Activated T-helper 2 cell treated with anti-CD3 and anti-CD28 coated beads, Interferon-gamma antibody, Interleukin-2, Interleukin-4, amounts not matched to agents 10 μg/mL and 5 μg/mL and 100 μg/mL, durations not matched to agents 14 hours and 24 hours and 36 hours (primary cell): ENCODE measurements around the gene PCAT7. TPM values are rescaled to one million over a fixed set of nuclear protein-coding genes. Genes with fewer than 3 reads are reported as not detected.
"Not testable (repeated sequence)": the region's sequence is repeated elsewhere in the genome, so short reads cannot be mapped to it uniquely, and the experiment has no call there.

Experiments
- DNase-seq: peaks from one replicate; pipeline ENCODE4 v3.0.0; 2021; ENCODE audit warnings: low spot score
- H3K27ac Mint-ChIP-seq: one replicate; pipeline ENCODE4 v1.8.0; 2021; ENCODE audit warnings: mixed read lengths
- H3K27me3 Mint-ChIP-seq: one replicate; pipeline ENCODE4 v1.8.0; 2021; ENCODE audit warnings: low read depth, mixed read lengths
- H3K36me3 Mint-ChIP-seq: one replicate; pipeline ENCODE4 v1.8.0; 2021; ENCODE audit warnings: low read depth, mixed read lengths
- H3K4me1 Mint-ChIP-seq: one replicate; pipeline ENCODE4 v1.8.0; 2021; ENCODE audit warnings: low read depth, mixed read lengths
- H3K4me3 Mint-ChIP-seq: one replicate; pipeline ENCODE4 v1.8.0; 2021; ENCODE audit warnings: low read depth, mild to moderate bottlenecking, moderate library complexity, mixed read lengths
- H3K9me3 Mint-ChIP-seq: one replicate; pipeline ENCODE4 v1.8.0; 2021; ENCODE audit warnings: mixed read lengths
- intact Hi-C: fragments of 100-400 bp; cut with micrococcal nuclease; formaldehyde crosslinking; loops from one replicate; pipeline ENCODE4 v1.15.1; 2023
- total RNA-seq: library from RNA; stranded (reverse); gene quantifications from 2 replicates; pipeline ENCODE4 v1.2.3, GENCODE V29; 2022

The PCAT7 gene
- total RNA-seq, 1 donor from 2014 or later, result not detected

GRCh38 chr9:94533601-94534000 lies 21.3 kb upstream of the PCAT7 start:
- intact Hi-C loops, result no loop called here
- no peaks in the 10 kb centered on the region for H3K4me1 Mint-ChIP-seq
- H3K27me3 Mint-ChIP-seq, result no peaks in the 10 kb centered on the region
- no peak for DNase-seq
- H3K4me3 Mint-ChIP-seq, result no peak overlapping the region
- no peaks in the 10 kb centered on the region for H3K36me3 Mint-ChIP-seq
- no peaks in the 10 kb centered on the region for H3K9me3 Mint-ChIP-seq
- no peak overlapping the region for H3K27ac Mint-ChIP-seq

GRCh38 chr9:94534901-94535300 lies 20.0 kb upstream of the PCAT7 start:
- Mint-ChIP-seq H3K27me3 (peaks cover 4% of the 10 kb centered on the region), H3K4me1 (no peaks in the 10 kb centered on the region), H3K9me3 (no peaks in the 10 kb centered on the region), H3K4me3 (no peak overlapping the region), H3K36me3 (no peaks in the 10 kb centered on the region), H3K27ac (no peak overlapping the region)
- DNase-seq, result no peak
- intact Hi-C loops, result no loop called here

GRCh38 chr9:94538908-94539307 lies 16.0 kb upstream of the PCAT7 start:
- intact Hi-C loops, result no loop called here
- Mint-ChIP-seq H3K4me1 (no peaks in the 10 kb centered on the region), H3K27me3 (peaks cover 4% of the 10 kb centered on the region), H3K4me3 (no peak overlapping the region), H3K27ac (no peak overlapping the region), H3K9me3 (no peaks in the 10 kb centered on the region), H3K36me3 (no peaks in the 10 kb centered on the region)
- no peak for DNase-seq

- H3K4me1 Mint-ChIP-seq, H3K9me3 Mint-ChIP-seq, intact Hi-C loops, H3K27ac Mint-ChIP-seq, DNase-seq, H3K4me3 Mint-ChIP-seq, H3K36me3 Mint-ChIP-seq: not testable (repeated sequence)
- H3K27me3 Mint-ChIP-seq, result peaks cover 30% of the 10 kb centered on the region
These were observed 10.5 kb upstream of the PCAT7 start for GRCh38 chr9:94544335-94544734.

GRCh38 chr9:94545940-94546339 lies 8.9 kb upstream of the PCAT7 start:
- DNase-seq, result no peak
- peaks cover 32% of the 10 kb centered on the region for H3K27me3 Mint-ChIP-seq
- no peak overlapping the region for H3K4me3 Mint-ChIP-seq

GRCh38 chr9:94553029-94553938 lies 1.6 kb upstream of the PCAT7 start:
- Mint-ChIP-seq H3K4me1 (no peaks in the 10 kb centered on the region), H3K9me3 (no peaks in the 10 kb centered on the region), H3K27ac (no peak overlapping the region), H3K4me3 (no peak overlapping the region), H3K27me3 (peaks cover 26% of the 10 kb centered on the region), H3K36me3 (no peaks in the 10 kb centered on the region)
- intact Hi-C loops, result no loop called here
- DNase-seq, result no peak

More at GRCh38 chr9:94545940-94546339, 8.9 kb upstream of the PCAT7 start:
- no peaks in the 10 kb centered on the region for H3K36me3 Mint-ChIP-seq
- H3K4me1 Mint-ChIP-seq, result no peaks in the 10 kb centered on the region
- no peak overlapping the region for H3K27ac Mint-ChIP-seq
- intact Hi-C loops, result no loop called here
- no peaks in the 10 kb centered on the region for H3K9me3 Mint-ChIP-seq

GRCh38 chr9:94554078-94554438 lies 825 bp upstream of the PCAT7 start:
- peaks cover 21% of the 10 kb centered on the region for H3K27me3 Mint-ChIP-seq
- H3K4me1 Mint-ChIP-seq, result no peaks in the 10 kb centered on the region
- intact Hi-C loops, result loop anchor here (2.0 kb wide), 1 partner anchor 49 kb away; no protein-coding TSS in a partner anchor
- H3K4me3 Mint-ChIP-seq, result no peak overlapping the region
- no peaks in the 10 kb centered on the region for H3K9me3 Mint-ChIP-seq
- no peaks in the 10 kb centered on the region for H3K36me3 Mint-ChIP-seq
- no peak overlapping the region for H3K27ac Mint-ChIP-seq
- no peak for DNase-seq

- no peak for DNase-seq
- intact Hi-C loops, result no loop called here
- H3K36me3 Mint-ChIP-seq, result no peaks in the 10 kb centered on the region
- no peak overlapping the region for H3K27ac Mint-ChIP-seq
- no peak overlapping the region for H3K4me3 Mint-ChIP-seq
- H3K4me1 Mint-ChIP-seq, result no peaks in the 10 kb centered on the region
- H3K27me3 Mint-ChIP-seq, result peaks cover 5% of the 10 kb centered on the region
- H3K9me3 Mint-ChIP-seq, result no peaks in the 10 kb centered on the region
These were observed 2.5 kb downstream of the PCAT7 start for GRCh38 chr9:94557376-94557775.

GRCh38 chr9:94560237-94560636 lies 5.4 kb downstream of the PCAT7 start:
- H3K27me3 Mint-ChIP-seq, result peaks cover 7% of the 10 kb centered on the region
- H3K4me3 Mint-ChIP-seq, result no peak overlapping the region
- H3K27ac Mint-ChIP-seq, result no peak overlapping the region
- no peaks in the 10 kb centered on the region for H3K4me1 Mint-ChIP-seq
- no peak for DNase-seq
- intact Hi-C loops, result no loop called here
- no peaks in the 10 kb centered on the region for H3K9me3 Mint-ChIP-seq
- H3K36me3 Mint-ChIP-seq, result no peaks in the 10 kb centered on the region

GRCh38 chr9:94563548-94563947 lies 8.7 kb downstream of the PCAT7 start:
- H3K4me3 Mint-ChIP-seq, result no peak overlapping the region
- H3K9me3 Mint-ChIP-seq, result no peaks in the 10 kb centered on the region
- intact Hi-C loops, result no loop called here
- H3K27ac Mint-ChIP-seq, result no peak overlapping the region
- no peaks in the 10 kb centered on the region for H3K36me3 Mint-ChIP-seq
- no peaks in the 10 kb centered on the region for H3K4me1 Mint-ChIP-seq
- DNase-seq, result no peak
- peaks cover 2% of the 10 kb centered on the region for H3K27me3 Mint-ChIP-seq

GRCh38 chr9:94564279-94564678 lies 9.4 kb downstream of the PCAT7 start:
- H3K9me3 Mint-ChIP-seq, H3K36me3 Mint-ChIP-seq, DNase-seq, H3K4me3 Mint-ChIP-seq, H3K27me3 Mint-ChIP-seq, H3K4me1 Mint-ChIP-seq, H3K27ac Mint-ChIP-seq, intact Hi-C loops: not testable (repeated sequence)

GRCh38 chr9:94566550-94566949 lies 11.7 kb downstream of the PCAT7 start:
- no peak for DNase-seq
- Mint-ChIP-seq H3K27me3 (peaks cover 7% of the 10 kb centered on the region), H3K36me3 (no peaks in the 10 kb centered on the region), H3K4me3 (no peak overlapping the region), H3K27ac (no peak overlapping the region), H3K4me1 (no peaks in the 10 kb centered on the region), H3K9me3 (no peaks in the 10 kb centered on the region)
- intact Hi-C loops, result no loop called here

GRCh38 chr9:94567271-94567670 lies 12.4 kb downstream of the PCAT7 start:
- H3K36me3 Mint-ChIP-seq, result no peaks in the 10 kb centered on the region
- H3K4me1 Mint-ChIP-seq, result no peaks in the 10 kb centered on the region
- DNase-seq, result no peak
- intact Hi-C loops, result no loop called here
- H3K27me3 Mint-ChIP-seq, result peaks cover 10% of the 10 kb centered on the region
- no peak overlapping the region for H3K27ac Mint-ChIP-seq
- H3K9me3 Mint-ChIP-seq, result no peaks in the 10 kb centered on the region
- no peak overlapping the region for H3K4me3 Mint-ChIP-seq
